GM21619 (cell line): Measurements from ENCODE around the gene GHDC.
"Not testable (repeated sequence)": the region's sequence is repeated elsewhere in the genome, so short reads cannot be mapped to it uniquely, and the experiment has no call there.

Source experiments
- ATAC-seq: cut with Tn5 transposase; IDR thresholded peaks from one replicate; pipeline ENCODE4 v1.9.1; 2021; ENCODE audit not compliant: unreplicated experiment

The GHDC gene, protein sequence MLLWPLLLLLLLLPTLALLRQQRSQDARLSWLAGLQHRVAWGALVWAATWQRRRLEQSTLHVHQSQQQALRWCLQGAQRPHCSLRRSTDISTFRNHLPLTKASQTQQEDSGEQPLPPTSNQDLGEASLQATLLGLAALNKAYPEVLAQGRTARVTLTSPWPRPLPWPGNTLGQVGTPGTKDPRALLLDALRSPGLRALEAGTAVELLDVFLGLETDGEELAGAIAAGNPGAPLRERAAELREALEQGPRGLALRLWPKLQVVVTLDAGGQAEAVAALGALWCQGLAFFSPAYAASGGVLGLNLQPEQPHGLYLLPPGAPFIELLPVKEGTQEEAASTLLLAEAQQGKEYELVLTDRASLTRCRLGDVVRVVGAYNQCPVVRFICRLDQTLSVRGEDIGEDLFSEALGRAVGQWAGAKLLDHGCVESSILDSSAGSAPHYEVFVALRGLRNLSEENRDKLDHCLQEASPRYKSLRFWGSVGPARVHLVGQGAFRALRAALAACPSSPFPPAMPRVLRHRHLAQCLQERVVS

DNA sequence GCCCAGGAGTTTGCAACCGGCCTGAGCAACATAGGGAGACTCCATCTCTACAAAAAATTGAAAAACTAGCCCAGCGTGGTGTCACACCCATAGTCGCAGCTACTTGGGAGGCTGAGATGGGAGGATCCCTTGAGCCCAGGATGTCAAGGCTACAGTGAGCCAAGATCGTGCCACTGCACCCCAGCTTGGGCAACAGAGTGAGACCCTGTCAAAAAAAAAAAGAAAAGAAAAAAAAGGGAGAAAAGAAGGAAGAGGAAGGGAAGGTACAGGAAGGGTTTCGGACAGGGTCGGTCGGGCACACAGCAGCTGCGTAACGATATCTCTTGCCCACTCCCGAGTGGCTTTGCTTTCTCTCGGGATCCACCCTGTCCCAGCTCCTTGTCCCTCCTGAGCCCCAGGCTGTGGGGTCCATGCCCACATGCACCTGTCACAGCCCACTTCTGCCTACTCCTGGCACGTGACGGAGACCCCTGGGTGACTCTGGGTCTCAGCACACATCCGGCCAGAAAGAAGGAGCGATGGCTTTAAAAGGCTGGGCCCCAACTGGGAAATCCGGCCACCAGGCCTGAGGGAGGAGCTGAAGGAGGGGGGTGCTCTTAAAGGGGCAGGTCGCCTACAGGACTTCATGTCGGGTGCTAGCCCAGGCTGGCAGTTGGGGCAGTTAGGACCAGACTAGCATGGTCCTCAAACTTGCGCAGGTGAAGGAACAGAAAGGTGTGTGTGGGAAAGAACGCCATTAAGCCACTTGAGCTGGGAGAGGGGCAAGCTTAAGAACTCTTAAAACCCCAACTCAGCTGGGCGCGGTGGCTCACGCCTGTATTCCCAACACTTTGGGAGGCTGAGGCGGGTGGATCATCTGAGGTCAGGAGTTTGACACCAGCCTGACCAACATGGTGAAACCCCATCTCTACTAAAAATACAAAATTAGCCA, at the start of gene GHDC:
TSS of gene GHDC (minus strand) at position 526 of the 931 bp plus-strand sequence. CDS start 913 bp downstream, outside the sequence.
- ATAC-seq: peak; percentile 89

DNA sequence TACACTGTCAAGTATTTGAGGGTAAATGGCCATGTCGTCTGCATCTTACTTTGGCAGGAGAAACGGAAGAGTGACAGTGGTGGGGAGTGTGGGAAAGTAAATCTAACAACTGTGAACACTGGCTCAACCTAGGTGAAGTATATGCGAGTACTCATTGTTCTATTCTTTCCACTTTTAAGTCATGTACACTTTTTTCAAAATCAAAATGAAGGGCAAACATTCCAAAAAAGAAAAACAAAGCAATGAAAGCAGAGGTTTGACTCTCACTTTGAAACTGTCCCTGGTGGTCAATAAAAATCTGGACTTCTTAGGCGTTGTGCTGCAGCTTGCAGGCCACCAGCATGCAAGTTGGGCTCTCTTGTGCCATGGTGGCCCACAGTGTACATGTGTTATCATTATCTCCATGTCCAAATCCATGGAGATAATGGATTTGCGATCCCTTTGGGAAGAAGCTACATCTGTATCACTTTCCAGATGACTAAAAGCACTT, 49.2 kb upstream of the GHDC start:
- no peak for ATAC-seq

DNA sequence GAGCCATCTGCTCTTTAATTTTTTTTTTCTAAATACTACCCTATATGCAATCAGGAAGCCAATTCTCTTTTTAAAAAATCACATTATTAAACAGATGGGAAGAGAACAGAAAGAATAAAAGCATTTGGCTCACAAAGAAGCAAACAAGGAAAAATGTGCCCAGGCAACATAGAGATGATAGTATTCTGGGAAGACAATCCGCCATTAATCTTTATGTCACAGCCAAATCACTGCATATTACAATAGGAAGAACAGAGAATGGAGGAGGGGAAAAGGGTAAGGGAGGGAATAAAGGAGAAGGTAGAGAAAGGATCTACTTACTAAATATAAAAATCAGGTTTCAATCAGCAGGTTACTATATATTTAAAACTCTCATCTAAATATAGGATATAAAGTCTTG, 47.6 kb upstream of the GHDC start:
- ATAC-seq: no peak

DNA sequence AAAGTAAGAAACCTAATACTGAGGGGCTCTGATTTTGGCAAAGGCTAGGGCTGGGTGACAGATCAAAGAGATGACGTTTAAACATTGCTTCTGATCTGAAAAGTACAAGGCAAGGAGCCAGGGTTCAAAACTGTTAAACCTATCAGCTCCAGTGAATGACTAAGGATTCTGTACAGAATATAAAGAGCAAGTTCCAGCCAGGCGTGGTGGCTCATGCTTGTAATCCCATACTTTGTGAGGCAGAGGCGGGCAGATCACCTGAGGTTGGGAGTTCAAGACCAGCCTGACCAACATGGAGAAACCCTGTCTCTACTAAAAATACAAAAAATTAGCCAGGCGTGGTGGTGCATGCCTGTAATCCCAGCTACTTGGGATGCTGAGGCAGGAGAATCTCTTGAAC, 46.6 kb upstream of the GHDC start:
- not testable (repeated sequence) for ATAC-seq

DNA sequence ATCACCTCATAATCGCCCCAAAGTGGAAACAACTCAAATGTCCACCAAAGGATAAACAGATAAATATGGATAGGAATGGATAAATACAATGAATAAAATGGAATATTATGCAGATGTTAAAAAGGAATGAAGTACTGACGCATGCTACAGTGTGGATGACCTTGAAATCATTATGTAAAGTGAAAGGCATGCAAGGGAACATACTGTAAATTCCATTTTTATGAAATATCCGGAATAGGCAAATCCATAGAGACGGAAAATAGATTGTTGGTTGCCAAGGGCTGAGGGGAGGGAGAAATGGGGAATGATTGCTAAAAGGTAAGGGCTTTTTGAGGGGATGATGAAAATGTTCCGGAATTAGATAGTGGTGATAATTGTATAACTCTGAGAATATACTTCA, 45.9 kb upstream of the GHDC start:
- ATAC-seq: no peak

DNA sequence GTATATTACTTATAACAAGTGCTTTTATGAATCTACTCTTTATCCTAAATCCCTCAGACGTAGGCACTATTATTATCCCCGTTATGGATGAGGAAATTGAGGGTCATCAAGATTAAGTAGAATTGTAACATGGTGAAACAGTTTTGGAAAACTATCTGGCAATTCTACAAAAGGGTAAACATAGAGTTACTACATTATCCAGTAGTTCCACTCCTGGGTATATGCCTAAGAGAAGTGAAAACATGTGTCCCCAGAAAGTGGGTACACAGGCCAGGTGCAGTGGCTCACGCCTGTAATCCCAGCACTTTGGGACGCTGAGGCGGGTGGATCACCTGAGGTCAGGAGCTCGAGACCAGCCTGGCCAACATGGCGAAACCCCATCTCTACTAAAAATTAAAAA, 45.3 kb upstream of the GHDC start:
- ATAC-seq: not testable (repeated sequence)

DNA sequence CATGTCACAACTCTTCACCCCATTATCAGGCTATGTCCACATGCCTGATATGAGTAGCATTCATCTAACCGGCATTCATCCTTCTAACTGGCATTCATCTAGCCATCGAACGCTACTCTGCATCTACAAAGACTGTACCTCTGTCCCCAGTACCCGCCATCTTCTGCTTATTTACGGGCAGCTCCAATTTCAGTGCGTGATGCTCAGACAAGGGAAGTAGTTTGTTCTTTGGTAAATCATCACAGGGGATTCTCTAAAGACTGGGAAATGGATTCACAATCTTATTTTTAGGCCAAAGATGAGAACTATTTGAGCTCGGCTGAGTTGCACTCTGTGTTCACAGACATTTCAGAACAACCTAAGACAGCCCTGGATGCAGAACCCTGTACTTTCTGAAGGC, 42.5 kb upstream of the GHDC start:
- ATAC-seq: no peak

DNA sequence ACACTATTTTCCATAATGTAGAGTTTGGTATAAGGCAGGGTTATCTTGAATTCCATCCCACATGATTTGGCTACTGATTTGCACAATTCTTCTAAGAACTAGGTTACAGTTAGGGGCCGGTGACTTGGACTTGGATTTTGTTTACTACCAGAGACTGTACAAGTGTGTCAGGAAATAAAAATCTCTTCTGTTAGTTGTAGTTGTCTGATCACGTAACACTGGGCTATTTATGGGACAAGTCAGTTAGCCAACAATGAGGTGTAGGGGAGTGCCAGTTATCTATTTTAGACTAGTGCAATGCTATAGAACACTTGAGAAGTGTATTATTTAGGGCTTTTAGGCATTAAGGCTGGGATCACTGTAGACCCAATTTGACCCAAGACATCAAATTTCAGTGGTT, 39.7 kb upstream of the GHDC start:
- no peak for ATAC-seq

DNA sequence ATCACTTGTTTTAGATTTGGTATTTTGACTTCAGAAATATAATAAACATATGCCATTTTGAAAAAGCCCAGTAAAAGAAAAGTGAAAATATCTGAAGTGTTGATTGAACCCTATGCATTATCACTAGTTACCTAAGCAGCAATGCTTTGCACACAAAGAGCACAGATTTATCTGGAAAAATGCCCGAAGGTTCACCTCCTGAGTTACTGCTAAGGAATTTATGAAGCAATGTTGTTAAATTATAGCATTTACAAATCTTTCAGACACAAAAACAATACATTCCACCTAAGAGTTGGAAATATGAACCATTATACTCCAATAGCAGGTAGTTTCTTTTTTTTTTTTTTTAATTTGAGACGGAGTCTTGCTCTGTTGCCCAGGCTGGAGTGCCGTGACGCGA, 38.9 kb upstream of the GHDC start:
- no peak for ATAC-seq

DNA sequence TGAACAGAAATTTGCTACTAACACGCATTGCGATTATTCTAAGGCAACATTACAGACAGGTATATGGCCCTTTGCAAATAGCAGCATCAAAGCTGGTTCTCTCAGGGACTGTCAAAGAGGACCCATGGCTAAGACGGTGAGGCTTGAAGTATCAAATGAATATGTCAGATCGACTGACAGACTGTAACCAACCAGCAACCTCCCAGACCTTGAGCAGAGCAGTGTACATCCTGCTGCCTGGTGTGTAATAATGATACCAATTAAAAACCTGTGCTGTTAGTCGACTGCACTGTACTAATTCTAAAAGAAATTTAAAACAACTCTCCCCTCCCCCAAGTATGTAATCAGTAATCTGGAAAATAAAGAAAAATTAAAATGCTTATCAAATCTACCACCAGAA, 35.9 kb upstream of the GHDC start:
- no peak for ATAC-seq

DNA sequence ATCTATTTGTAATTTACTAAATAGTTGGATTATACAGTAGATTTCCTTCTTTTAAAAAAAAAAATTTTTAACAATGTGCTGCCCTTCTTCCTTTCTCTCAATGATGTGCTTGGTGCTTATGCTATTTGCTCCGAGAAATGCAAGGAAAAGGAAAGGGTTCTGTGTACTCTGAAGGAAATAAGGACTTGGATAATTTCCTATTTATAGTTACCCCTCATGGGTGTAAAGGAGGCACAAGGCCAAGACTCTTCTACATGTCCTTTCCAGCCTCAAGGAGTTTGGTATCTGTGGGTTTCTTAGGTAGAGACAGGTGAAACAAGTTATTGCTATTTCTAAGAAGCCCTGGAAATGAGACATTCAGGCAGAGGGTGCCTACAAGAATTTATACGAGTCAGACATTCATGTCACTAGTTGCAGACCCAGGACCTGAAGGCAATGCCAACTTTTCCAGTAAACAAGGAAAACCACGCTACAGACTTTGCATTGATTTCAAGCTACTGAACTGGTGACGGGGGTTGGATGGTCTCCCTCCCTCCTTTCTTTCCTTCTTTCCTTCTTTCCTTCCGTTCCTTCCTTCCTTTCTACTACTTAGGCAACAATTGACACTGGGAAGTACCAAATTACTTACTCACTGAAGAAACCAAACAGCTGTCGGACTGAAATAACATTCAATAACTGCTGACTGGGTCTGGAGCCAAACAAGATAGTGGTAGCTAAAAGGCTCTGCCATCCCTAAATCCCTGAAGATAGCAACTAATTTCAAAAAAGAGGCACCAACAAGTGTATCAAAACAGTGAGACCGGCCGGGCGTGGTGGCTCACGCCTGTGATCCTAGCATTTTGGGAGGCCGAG, 33.8 kb upstream of the GHDC start:
- no peak for ATAC-seq

DNA sequence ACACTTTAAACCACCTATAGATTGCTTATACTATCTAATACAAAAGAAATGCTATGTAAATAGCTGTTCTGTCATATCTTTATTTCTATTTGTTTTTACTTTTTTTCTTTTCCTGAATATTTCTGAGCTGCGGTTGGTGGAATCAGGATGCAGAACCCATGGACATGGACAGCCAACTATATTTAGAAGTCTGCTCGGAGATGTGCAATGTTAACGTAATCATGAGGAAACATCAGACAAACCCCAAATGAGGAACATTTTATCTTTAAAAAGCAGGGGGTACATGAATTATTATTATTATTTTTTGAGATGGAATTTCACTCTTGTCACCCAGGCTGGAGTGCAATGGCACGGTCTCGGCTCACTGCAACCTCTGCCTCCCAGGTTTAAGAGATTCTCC, 31.4 kb upstream of the GHDC start:
- ATAC-seq: no peak

DNA sequence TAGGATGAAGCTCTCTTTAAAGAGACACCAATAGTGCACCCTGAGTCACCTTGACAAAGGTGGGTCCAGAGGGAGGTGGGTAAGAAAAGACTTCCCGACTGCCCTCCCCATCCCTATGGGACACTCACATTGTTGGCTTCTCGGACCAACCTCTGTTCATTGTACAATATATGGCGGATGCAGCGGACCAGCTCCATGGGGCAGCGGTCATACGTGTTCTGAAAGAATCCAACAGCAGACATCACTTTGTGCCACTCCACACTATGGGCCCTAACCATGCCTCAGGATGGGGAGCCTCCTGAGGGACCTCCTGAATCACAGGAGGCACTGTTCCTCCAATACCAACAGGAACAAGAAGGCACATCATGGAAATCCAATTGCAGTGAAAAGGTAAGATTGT, 30.4 kb upstream of the GHDC start:
- ATAC-seq: no peak

DNA sequence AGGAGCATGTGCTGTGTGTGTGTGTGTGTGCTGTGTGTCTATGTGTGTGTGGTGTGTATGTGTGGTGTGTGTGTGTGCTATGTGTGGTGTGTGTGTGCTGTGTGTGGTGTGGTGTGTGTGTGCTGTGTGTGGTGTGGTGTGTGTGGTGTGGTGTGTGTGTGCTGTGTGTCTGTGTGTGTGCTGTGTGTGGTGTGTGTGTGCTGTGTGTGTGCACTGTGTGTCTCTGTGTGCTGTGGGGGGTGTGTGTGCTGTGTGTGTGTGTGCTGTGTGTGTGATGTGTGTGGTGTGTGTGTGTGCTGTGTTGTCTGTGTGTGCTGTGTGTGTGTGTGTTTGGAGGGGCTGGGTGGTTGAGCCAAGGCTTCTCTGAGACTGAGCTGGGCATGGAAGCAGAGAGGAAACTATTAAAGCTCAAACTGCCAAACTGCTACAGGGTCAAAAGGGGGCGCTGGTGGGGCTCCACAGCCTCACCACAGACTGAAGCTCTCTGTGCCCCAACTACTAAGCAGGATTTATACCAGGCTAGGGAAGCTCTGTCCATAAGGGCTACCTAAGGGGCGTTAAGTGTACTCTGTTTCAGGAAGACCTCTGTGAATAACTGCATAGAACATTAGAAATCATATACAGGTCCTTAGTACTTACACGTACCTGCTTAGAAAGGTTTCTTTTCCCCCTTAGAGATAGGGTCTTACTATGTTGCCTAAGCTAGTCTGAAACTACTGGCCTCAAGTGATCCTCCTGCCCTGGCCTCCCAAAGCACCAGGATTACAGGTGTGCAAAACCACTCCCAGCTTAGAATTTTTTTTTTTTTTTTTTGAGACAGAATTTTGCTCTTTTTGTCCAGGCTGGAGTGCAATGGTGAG, 27.8 kb upstream of the GHDC start:
- no peak for ATAC-seq

DNA sequence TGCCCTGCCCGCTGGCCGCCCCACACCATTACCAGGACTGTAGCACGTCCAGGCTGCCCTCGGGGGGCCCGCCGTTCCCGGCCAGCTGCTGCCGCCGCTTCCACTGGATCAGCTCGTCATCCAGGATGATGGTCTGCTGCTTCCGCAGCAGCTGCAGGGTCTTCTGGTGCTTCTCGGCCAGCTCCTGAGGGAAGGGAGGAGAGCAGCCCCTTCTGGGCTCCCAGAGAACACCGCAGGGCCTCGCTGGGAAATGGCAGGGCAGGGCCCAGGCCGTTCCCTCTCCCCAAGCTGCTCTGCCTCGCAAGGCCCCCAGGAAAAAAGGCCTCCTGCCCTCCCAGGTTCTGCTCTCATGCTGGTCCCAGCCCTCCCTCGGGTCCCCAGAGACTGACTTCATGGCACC, 25.0 kb upstream of the GHDC start:
- not testable (repeated sequence) for ATAC-seq

DNA sequence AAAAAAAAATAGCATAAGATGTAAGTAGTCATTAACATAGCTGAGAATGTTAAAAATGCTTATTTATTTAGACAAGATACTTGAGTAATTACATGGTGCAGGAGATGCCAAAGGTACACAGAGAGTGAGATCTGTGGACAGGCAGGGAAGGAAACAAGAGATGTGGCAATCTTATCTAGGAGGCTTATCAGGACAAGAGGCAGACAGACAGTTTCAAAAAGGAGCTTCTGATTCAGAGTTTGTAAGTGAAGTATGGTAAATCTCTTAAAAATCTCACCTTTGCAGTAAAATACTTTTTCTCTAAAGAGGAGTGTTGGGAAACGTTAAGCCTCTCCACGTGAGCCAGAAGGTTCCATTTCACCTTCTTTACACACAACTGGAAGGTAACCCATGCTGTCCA, 19.9 kb upstream of the GHDC start:
- ATAC-seq: no peak

DNA sequence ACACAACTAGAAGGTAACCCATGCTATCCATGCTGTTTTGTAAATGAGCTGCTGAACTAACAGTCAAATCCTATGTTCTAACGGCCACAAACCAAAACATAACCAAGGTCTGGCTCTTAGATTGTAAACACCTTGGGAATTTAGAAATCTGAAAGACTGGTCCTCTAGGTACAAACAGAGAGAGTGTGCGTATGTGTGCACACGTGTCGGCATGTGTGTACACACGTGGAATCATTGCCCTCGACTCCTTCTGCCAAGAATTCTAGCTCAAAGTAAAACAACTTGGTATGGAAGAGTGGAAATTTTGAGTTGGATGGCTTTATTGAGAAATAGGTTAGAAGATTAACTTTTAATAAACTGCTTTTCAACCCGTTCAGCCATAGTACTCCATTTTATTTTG, 18.1 kb upstream of the GHDC start:
- ATAC-seq: no peak

DNA sequence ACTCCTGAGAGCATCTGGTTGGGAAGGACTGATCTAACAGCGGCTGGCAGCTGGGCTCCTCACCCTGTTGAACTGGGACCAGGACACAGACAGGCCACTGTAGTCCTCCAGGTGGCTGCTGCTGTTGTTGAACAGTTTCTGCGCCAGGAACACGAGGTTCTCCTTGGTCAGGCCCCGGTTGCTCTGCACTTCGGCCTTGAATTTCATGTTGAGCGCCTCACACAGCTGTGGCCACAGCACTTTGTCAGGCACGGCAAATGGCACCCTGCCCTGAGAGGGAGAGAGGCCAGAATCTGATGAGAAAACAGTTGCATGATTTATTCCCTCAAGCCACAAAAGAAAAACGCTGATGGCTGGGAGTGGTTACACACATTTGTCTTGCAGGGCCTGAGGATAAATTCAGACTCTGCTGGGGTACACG, 17.6 kb upstream of the GHDC start:
- not testable (repeated sequence) for ATAC-seq

DNA sequence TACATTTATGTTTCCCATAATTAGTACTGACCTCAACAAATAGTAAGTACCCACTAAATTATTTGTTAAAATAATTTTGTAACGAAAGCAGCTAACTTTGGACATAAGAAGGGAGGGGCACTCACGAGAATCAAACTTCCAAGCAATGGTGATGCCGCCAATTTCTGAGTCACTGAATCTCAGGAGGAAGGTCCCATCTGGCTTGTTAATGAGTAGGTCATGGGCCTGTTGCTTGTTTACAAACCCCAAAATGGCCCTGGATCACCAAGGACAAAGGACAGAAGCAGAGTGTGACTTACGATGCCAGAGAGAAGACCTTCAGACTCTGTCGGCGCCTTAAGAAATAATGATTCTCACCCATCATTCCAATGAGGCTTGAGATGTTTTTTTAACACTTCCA, 15.8 kb upstream of the GHDC start:
- no peak for ATAC-seq

DNA sequence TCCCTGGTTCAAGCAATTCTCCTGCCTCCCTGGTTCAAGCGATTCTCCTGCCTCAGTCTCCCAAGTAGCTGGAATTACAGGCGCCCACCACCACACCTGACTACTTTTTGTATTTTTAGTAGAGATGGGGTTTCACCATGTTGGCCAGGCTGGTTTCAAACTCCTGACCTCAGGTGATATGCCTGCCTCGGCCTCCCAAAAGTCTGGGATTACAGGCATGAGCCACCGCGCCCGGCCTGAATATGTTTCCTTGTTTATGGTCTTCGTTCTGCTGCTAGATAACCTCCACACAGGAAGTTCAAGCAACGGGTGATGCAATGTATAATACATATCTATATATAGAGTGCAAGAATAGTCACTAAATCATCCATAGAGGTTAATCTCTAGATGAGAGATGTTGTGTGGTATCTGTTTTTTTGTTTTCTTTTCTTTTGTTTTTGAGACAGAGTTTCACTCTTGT, 11.9 kb upstream of the GHDC start:
- not testable (repeated sequence) for ATAC-seq
